IMR-90 (cell line): ENCODE measurements around the gene RTRAF. TPM values are rescaled to one million over a fixed set of nuclear protein-coding genes. Genes with fewer than 3 reads are reported as not detected.

Experiments used
- ATAC-seq: fragments of 200-7000 bp; cut with Tn5 transposase; 2 replicates; pipeline ENCODE4 v1.9.1; 2020; ENCODE audit warnings: low read depth, mild to moderate bottlenecking, moderate library complexity
- BruUV-seq: library from RNA; stranded (reverse); fragments of 400-500 nt; replicated peaks from 2 replicates; lab custom pipeline; 2021; lab: Mats Ljungman, UMichigan
- CTCF ChIA-PET: fragments of 300-600 bp; formaldehyde crosslinking; extraction: SDS; loops from one replicate; lab custom pipeline; 2021; ENCODE audit warnings: antibody characterized with exemption; lab: Yijun Ruan, JAX
- POLR2A ChIA-PET: fragments of 300-600 bp; sonication (Branson Sonifier 250); formaldehyde crosslinking; loops from one replicate; lab custom pipeline; 2022; ENCODE audit warnings: antibody characterized with exemption; ENCODE audit not compliant: unreplicated experiment; lab: Charles Lee
- DNase-seq: peaks from one replicate; pipeline ENCODE4 v3.0.0; 2013
- H2AFZ ChIP-seq: replicated peaks from 2 replicates; pipeline ENCODE3; 2013; ENCODE audit warnings: low read length, mild to moderate bottlenecking; ENCODE audit not compliant: poor library complexity
- H2AK5ac ChIP-seq: 2 replicates; pipeline ENCODE4 v1.6.1; 2013; ENCODE audit warnings: low read depth, low read length, inconsistent platforms
- H2AK9ac ChIP-seq: replicated peaks from 2 replicates; pipeline ENCODE3; 2013; ENCODE audit warnings: mild to moderate bottlenecking, low read depth, low read length, moderate library complexity; ENCODE audit not compliant: poor library complexity
- H2BK120ac ChIP-seq: 2 replicates; pipeline ENCODE4 v1.6.1; 2013; ENCODE audit warnings: low read depth, low read length, inconsistent platforms
- H2BK15ac ChIP-seq: 3 replicates; pipeline ENCODE4 v1.6.1; 2013; ENCODE audit warnings: low read depth, low read length, inconsistent platforms
- H2BK20ac ChIP-seq: 2 replicates; pipeline ENCODE4 v1.6.1; 2013; ENCODE audit warnings: low read depth, mild to moderate bottlenecking, inconsistent platforms, low read length, moderate library complexity
- H2BK5ac ChIP-seq: 2 replicates; pipeline ENCODE4 v1.6.1; 2013; ENCODE audit warnings: mild to moderate bottlenecking, low read depth, low read length, inconsistent platforms; ENCODE audit not compliant: poor library complexity, severe bottlenecking
- H3K14ac ChIP-seq: replicated peaks from 2 replicates; pipeline ENCODE4 v1.6.1; 2013; ENCODE audit warnings: low read depth, low read length, inconsistent platforms
- H3K18ac ChIP-seq: 2 replicates; pipeline ENCODE4 v1.6.1; 2013; ENCODE audit warnings: low read depth, low read length, control low read depth
- H3K23ac ChIP-seq: 2 replicates; pipeline ENCODE4 v1.6.1; 2013; ENCODE audit warnings: low read depth, low read length, inconsistent platforms
- H3K27ac ChIP-seq: 2 replicates; pipeline ENCODE4 v1.5.1; 2013; ENCODE audit warnings: mild to moderate bottlenecking, control low read depth, low read length; ENCODE audit not compliant: insufficient read depth
- H3K27me3 ChIP-seq: 2 replicates; pipeline ENCODE4 v1.6.1; 2013; ENCODE audit warnings: low read length; ENCODE audit not compliant: control insufficient read depth, insufficient read depth
- H3K36me3 ChIP-seq: 2 replicates; pipeline ENCODE4 v1.6.1; 2013; ENCODE audit warnings: low read length, mixed read lengths; ENCODE audit not compliant: control insufficient read depth, insufficient read depth
- H3K4ac ChIP-seq: 2 replicates; pipeline ENCODE4 v1.6.1; 2013; ENCODE audit warnings: low read depth, low read length, inconsistent platforms
- H3K4me1 ChIP-seq: 2 replicates; pipeline ENCODE4 v1.6.1; 2013; ENCODE audit warnings: low read length, mixed read lengths; ENCODE audit not compliant: control insufficient read depth, insufficient read depth
- H3K4me2 ChIP-seq: 2 replicates; pipeline ENCODE4 v1.6.1; 2013; ENCODE audit warnings: low read depth, mild to moderate bottlenecking, control low read depth, low read length, moderate library complexity
- H3K4me3 ChIP-seq: 2 replicates; pipeline ENCODE4 v1.5.1; 2013; ENCODE audit warnings: low read depth, mild to moderate bottlenecking, control low read depth, low read length, moderate library complexity; ENCODE audit not compliant: insufficient read depth
- H3K56ac ChIP-seq: 2 replicates; pipeline ENCODE4 v1.6.1; 2013; ENCODE audit warnings: low read length, inconsistent platforms; ENCODE audit not compliant: insufficient read depth; ENCODE audit errors: extremely low read depth
- H3K79me1 ChIP-seq, 2 experiments: 2 replicates each; pipeline ENCODE4 v1.6.1; 2013; ENCODE audit warnings: low read length in 2 of 2, inconsistent platforms in 1 of 2, low read depth in 1 of 2
- H3K9ac ChIP-seq: 2 replicates; pipeline ENCODE4 v1.6.1; 2013; ENCODE audit warnings: low read depth, low read length, control low read depth
- H3K9me1 ChIP-seq: 2 replicates; pipeline ENCODE4 v1.6.1; 2013; ENCODE audit warnings: low read length, inconsistent platforms; ENCODE audit not compliant: insufficient read depth
- H3K9me3 ChIP-seq: 2 replicates; pipeline ENCODE4 v1.6.1; 2013; ENCODE audit warnings: low read length; ENCODE audit not compliant: control insufficient read depth, insufficient read depth
- H4K20me1 ChIP-seq: 2 replicates; pipeline ENCODE4 v1.6.1; 2013; ENCODE audit warnings: low read length, inconsistent platforms; ENCODE audit not compliant: insufficient read depth
- H4K5ac ChIP-seq: 2 replicates; pipeline ENCODE4 v1.6.1; 2013; ENCODE audit warnings: mild to moderate bottlenecking, low read depth, low read length, control low read depth
- H4K8ac ChIP-seq, 2 experiments: 2 replicates each; pipeline ENCODE4 v1.6.1; 2013; ENCODE audit warnings: low read depth in 2 of 2, low read length in 2 of 2, control low read depth in 1 of 2, inconsistent platforms in 1 of 2
- H4K91ac ChIP-seq: 2 replicates; pipeline ENCODE4 v1.6.1; 2013; ENCODE audit warnings: low read depth, low read length, inconsistent platforms; ENCODE audit not compliant: insufficient read depth
- CHD1 ChIP-seq: IDR thresholded peaks from 2 replicates; pipeline ENCODE4 v1.6.1; 2012; ENCODE audit warnings: low read depth, low read length, improper control_type of control experiment
- FOS ChIP-seq: fragments of 150-350 bp; IDR thresholded peaks from 2 replicates; pipeline ENCODE4 v1.6.1; 2016; ENCODE audit warnings: low read depth, low read length
- NFE2L2 ChIP-seq: fragments of 150-350 bp; IDR thresholded peaks from 2 replicates; pipeline ENCODE4 v1.6.1; 2016; ENCODE audit warnings: low read depth, mild to moderate bottlenecking, low read length
- POLR2A ChIP-seq: IDR thresholded peaks from 2 replicates; pipeline ENCODE4 v1.6.1; 2012; ENCODE audit warnings: mild to moderate bottlenecking, low read depth, low read length
- RAD21 ChIP-seq: IDR thresholded peaks from 2 replicates; pipeline ENCODE4 v1.6.1; 2012; ENCODE audit warnings: low read length, improper control_type of control experiment
- SMC3 ChIP-seq: fragments of 150-350 bp; IDR thresholded peaks from 2 replicates; pipeline ENCODE4 v1.6.1; 2016; ENCODE audit warnings: low read depth, mild to moderate bottlenecking, antibody characterized with exemption, low read length, moderate library complexity
- WGBS, 2 experiments: methylation state at CpG; one replicate each; pipeline versions ENCODE4 v1.1.5 to v1.1.7; 2013; ENCODE audit warnings: missing lambda C conversion rate in 2 of 2; ENCODE audit not compliant: insufficient read length in 1 of 2; ENCODE audit errors: extremely low coverage in 2 of 2; 5-methylcytosine and 5-hydroxymethylcytosine counted together
- dilution Hi-C: fragments of 300-500 bp; cut with HindIII; formaldehyde crosslinking; loops from one replicate; pipeline ENCODE4 v1.14.3; 2018; ENCODE audit warnings: low sequenced_read_pairs; ENCODE audit not compliant: unreplicated experiment
- in situ Hi-C: fragments of 300-500 bp; cut with MboI; formaldehyde crosslinking; loops from 3 replicates; pipeline ENCODE4 v1.14.3; 2019; ENCODE audit warnings: low sequenced_read_pairs, inconsistent platforms, mixed read lengths
- intact Hi-C: fragments of 100-400 bp; cut with micrococcal nuclease; formaldehyde crosslinking; loops from 2 replicates; pipeline ENCODE4 v1.10.0; 2022
- polyA plus RNA-seq, 3 experiments: library from polyadenylated mRNA; depleted of rRNA; stranded (reverse); fragments of >200 nt; gene quantifications; 2 replicates each; pipeline ENCODE4 v1.2.3, GENCODE V29; 2012; ENCODE audit warnings: low replicate concordance in 1 of 3
- total RNA-seq: library from RNA; depleted of rRNA; stranded (reverse); fragments of >200 nt; gene quantifications from 2 replicates; pipeline ENCODE4 v1.2.3, GENCODE V29; 2012
- TF ChIP-seq, protein P1 (sequence below): fragments of 150-350 bp; IDR thresholded peaks from 2 replicates; pipeline ENCODE4 v1.6.1; 2017; ENCODE audit warnings: mild to moderate bottlenecking, antibody characterized with exemption, low read length, low read depth

RTRAF gene
- total and polyA plus RNA-seq, 2 of the 4 experiments (the other 2 are of a cell fraction), result 53.2 to 102 TPM

- dilution Hi-C loops, result no loop called here
- ATAC-seq, result no peak
Measured at GRCh38 chr14:52040598-52040997, 51.3 kb downstream of the RTRAF start.

More at GRCh38 chr14:52040598-52040997, 51.3 kb downstream of the RTRAF start:
- peaks cover 62% of the 10 kb centered on the region for H3K36me3 ChIP-seq
- TF ChIP-seq RAD21 (no peak), POLR2A (no peak), NFE2L2 (no peak), SMC3 (no peak), FOS (no peak), CHD1 (no peak)
- TF ChIP-seq, protein P1, sequence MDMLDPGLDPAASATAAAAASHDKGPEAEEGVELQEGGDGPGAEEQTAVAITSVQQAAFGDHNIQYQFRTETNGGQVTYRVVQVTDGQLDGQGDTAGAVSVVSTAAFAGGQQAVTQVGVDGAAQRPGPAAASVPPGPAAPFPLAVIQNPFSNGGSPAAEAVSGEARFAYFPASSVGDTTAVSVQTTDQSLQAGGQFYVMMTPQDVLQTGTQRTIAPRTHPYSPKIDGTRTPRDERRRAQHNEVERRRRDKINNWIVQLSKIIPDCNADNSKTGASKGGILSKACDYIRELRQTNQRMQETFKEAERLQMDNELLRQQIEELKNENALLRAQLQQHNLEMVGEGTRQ, result no peak
- intact Hi-C loops, result no loop called here
- ChIA-PET CTCF (no interaction called here), POLR2A (no interaction called here)
- no TSS peak for BruUV-seq
- H2BK120ac ChIP-seq, result no peak overlapping the region
- no peak overlapping the region for H3K4ac ChIP-seq
- peaks cover 21% of the 10 kb centered on the region for H3K4me1 ChIP-seq
- no peak overlapping the region for H4K5ac ChIP-seq
- H2BK5ac ChIP-seq, result no peak overlapping the region
- no peak overlapping the region for H3K4me2 ChIP-seq
- DNase-seq, result no peak
- no peaks in the 10 kb centered on the region for H3K27me3 ChIP-seq
- H2AK9ac ChIP-seq, result no peak overlapping the region
- no peak overlapping the region for H3K9ac ChIP-seq
- H4K8ac ChIP-seq, result no peak overlapping the region
- H3K9me3 ChIP-seq, result no peaks in the 10 kb centered on the region
- no peak overlapping the region for H3K56ac ChIP-seq
- H3K9me1 ChIP-seq, result peaks cover 31% of the 10 kb centered on the region
- H2AK5ac ChIP-seq, result no peak overlapping the region
- in situ Hi-C loops, result no loop called here
- no peak overlapping the region for H2AFZ ChIP-seq
- no peak overlapping the region for H2BK20ac ChIP-seq
- no peak overlapping the region for H3K18ac ChIP-seq
- H3K23ac ChIP-seq, result no peak overlapping the region
- H4K91ac ChIP-seq, result no peak overlapping the region
- no peak overlapping the region for H3K14ac ChIP-seq
- H3K79me1 ChIP-seq, result peaks cover 49 to 75% of the 10 kb centered on the region in 2 experiments
- H3K4me3 ChIP-seq, result no peak overlapping the region
- no peak overlapping the region for H3K27ac ChIP-seq
- H2BK15ac ChIP-seq, result no peak overlapping the region
- H4K20me1 ChIP-seq, result peaks cover 10% of the 10 kb centered on the region
- WGBS, 2 experiments, result 100% methylated on average over 3 of the region's 7 CpGs; no CpG with 5 or more reads in 1 of the 2 experiments
